GM20431 (cell line): ENCODE results near the gene ABCC9.

Experiments
- in situ Hi-C: fragments of 300-500 bp; cut with MseI, MboI; formaldehyde crosslinking; loops from one replicate; pipeline ENCODE4 v1.15.0; 2020; ENCODE audit warnings: low sequenced_read_pairs; ENCODE audit not compliant: unreplicated experiment

Gene ABCC9

GRCh38 chr12:21940549-21941505 is at the start of gene ABCC9:
Gene ABCC9 (minus strand): TSS chr12:21941426. CDS start chr12:21936674, 4,752 bp downstream.
- in situ Hi-C loops = no loop called here

GRCh38 chr12:21989819-21990412 is 48.7 kb upstream of the ABCC9 start:
- in situ Hi-C loops = no loop called here

- in situ Hi-C loops = no loop called here
Measured at GRCh38 chr12:21988619-21989018, 47.4 kb upstream of the ABCC9 start.

- in situ Hi-C loops = no loop called here
Measured at GRCh38 chr12:21987755-21988154, 46.5 kb upstream of the ABCC9 start.

- in situ Hi-C loops = no loop called here
Measured at GRCh38 chr12:21985155-21985554, 43.9 kb upstream of the ABCC9 start.

GRCh38 chr12:21984375-21984774 is 43.1 kb upstream of the ABCC9 start:
- in situ Hi-C loops = no loop called here

- in situ Hi-C loops = no loop called here
Measured at GRCh38 chr12:21983095-21983494, 41.9 kb upstream of the ABCC9 start.

GRCh38 chr12:21980544-21980943 is 39.3 kb upstream of the ABCC9 start:
- in situ Hi-C loops = no loop called here

- in situ Hi-C loops = no loop called here
Measured at GRCh38 chr12:21975293-21975692, 34.1 kb upstream of the ABCC9 start.

- in situ Hi-C loops = no loop called here
Measured at GRCh38 chr12:21973221-21973620, 32.0 kb upstream of the ABCC9 start.

- in situ Hi-C loops = no loop called here
Measured at GRCh38 chr12:21972055-21972454, 30.8 kb upstream of the ABCC9 start.

GRCh38 chr12:21971344-21971743 is 30.1 kb upstream of the ABCC9 start:
- in situ Hi-C loops = no loop called here

- in situ Hi-C loops = no loop called here
Measured at GRCh38 chr12:21962821-21963220, 21.6 kb upstream of the ABCC9 start.

- in situ Hi-C loops = no loop called here
Measured at GRCh38 chr12:21962236-21962635, 21.0 kb upstream of the ABCC9 start.

- in situ Hi-C loops = no loop called here
Measured at GRCh38 chr12:21950649-21951048, 9.4 kb upstream of the ABCC9 start.

GRCh38 chr12:21949036-21949435 is 7.8 kb upstream of the ABCC9 start:
- in situ Hi-C loops = no loop called here

- in situ Hi-C loops = no loop called here
Measured at GRCh38 chr12:21946983-21947382, 5.8 kb upstream of the ABCC9 start.

GRCh38 chr12:21945002-21945401 is 3.8 kb upstream of the ABCC9 start:
- in situ Hi-C loops = no loop called here

GRCh38 chr12:21942377-21942703 is 1.1 kb upstream of the ABCC9 start:
- in situ Hi-C loops = no loop called here

GRCh38 chr12:21941506-21942376 is 515 bp upstream of the ABCC9 start:
- in situ Hi-C loops = no loop called here

- in situ Hi-C loops = no loop called here
Measured at GRCh38 chr12:21939435-21939834, 1.8 kb downstream of the ABCC9 start.
